Cardiac muscle cell (in vitro differentiated cells and primary cell): ENCODE data around the gene HTR4. TPM values are rescaled to one million over a fixed set of nuclear protein-coding genes. Genes with fewer than 3 reads are reported as not detected.

Source experiments
- DNase-seq, 2 donors: peaks; one replicate each; pipeline versions ENCODE4 v3.0.0 to v3.0.0-alpha.2; 2010 to 2017; ENCODE audit warnings: low read depth in 1 of 2, low spot score in 1 of 2
- H3K27ac ChIP-seq: fragments of 200-600 bp; sonication (generic); 2 replicates; pipeline ENCODE4 v1.5.1; 2016
- H3K27me3 ChIP-seq: fragments of 200-600 bp; sonication (generic); 2 replicates; pipeline ENCODE4 v1.6.0; 2016; ENCODE audit warnings: control low read depth
- H3K36me3 ChIP-seq: fragments of 200-600 bp; sonication (generic); 2 replicates; pipeline ENCODE4 v1.5.1; 2016; ENCODE audit warnings: control low read depth
- H3K4me1 ChIP-seq: fragments of 200-600 bp; sonication (generic); 2 replicates; pipeline ENCODE4 v1.8.1; 2017; ENCODE audit warnings: low read depth, mild to moderate bottlenecking, mixed run types
- H3K4me3 ChIP-seq: fragments of 200-600 bp; sonication (generic); 2 replicates; pipeline ENCODE4 v1.5.1; 2016; ENCODE audit warnings: mild to moderate bottlenecking
- H3K9me3 ChIP-seq: fragments of 200-600 bp; sonication (generic); 2 replicates; pipeline ENCODE4 v1.5.1; 2017; ENCODE audit warnings: low read depth, mild to moderate bottlenecking, control low read depth
- CTCF ChIP-seq: IDR thresholded peaks from 2 replicates; pipeline ENCODE4 v1.5.1; 2012; ENCODE audit warnings: low read depth, mild to moderate bottlenecking, low read length
- polyA plus RNA-seq: library from polyadenylated mRNA; unstranded; fragments of >200 nt; fragmentation: Nextera tagmentation; extraction: Ambion mirVana; gene quantifications from 2 replicates; pipeline ENCODE4 v1.2.1, GENCODE V29; 2016
- total RNA-seq: library from RNA; depleted of rRNA; stranded (reverse); fragments of >200 nt; gene quantifications from 2 replicates; pipeline ENCODE4 v1.2.3, GENCODE V29; 2016

Gene HTR4
- total and polyA plus RNA-seq, 2 experiments from 2014 or later, result 0.82 to 2.3 TPM

GRCh38 chr5:148686660-148687059 lies 32.3 kb upstream of the HTR4 start:
- H3K27ac ChIP-seq, result no peak overlapping the region
- H3K27me3 ChIP-seq, result no peaks in the 10 kb centered on the region
- TF ChIP-seq CTCF, result no peak
- no peak overlapping the region for H3K4me3 ChIP-seq
- no peaks in the 10 kb centered on the region for H3K9me3 ChIP-seq
- peaks cover 19% of the 10 kb centered on the region for H3K4me1 ChIP-seq
- no peaks in the 10 kb centered on the region for H3K36me3 ChIP-seq
- DNase-seq, result no peak

- Histone ChIP-seq H3K9me3 (no peaks in the 10 kb centered on the region), H3K4me3 (no peak overlapping the region), H3K4me1 (peaks cover 20% of the 10 kb centered on the region), H3K36me3 (no peaks in the 10 kb centered on the region), H3K27ac (peak overlapping the region; percentile 8), H3K27me3 (no peaks in the 10 kb centered on the region)
- TF ChIP-seq CTCF, result no peak
- peak in 1 of 2 donors; percentile 35 for DNase-seq
Measured at GRCh38 chr5:148685520-148686134, 31.3 kb upstream of the HTR4 start.

- Histone ChIP-seq H3K9me3 (no peaks in the 10 kb centered on the region), H3K4me3 (no peak overlapping the region), H3K36me3 (no peaks in the 10 kb centered on the region), H3K4me1 (peaks cover 20% of the 10 kb centered on the region), H3K27me3 (no peaks in the 10 kb centered on the region), H3K27ac (no peak overlapping the region)
- no peak for TF ChIP-seq CTCF
- DNase-seq, result peak in 1 of 2 donors; percentile 12
Measured at GRCh38 chr5:148684528-148684927, 30.2 kb upstream of the HTR4 start.

GRCh38 chr5:148683651-148684050 lies 29.3 kb upstream of the HTR4 start:
- Histone ChIP-seq H3K27ac (no peak overlapping the region), H3K4me1 (peaks cover 20% of the 10 kb centered on the region), H3K27me3 (no peaks in the 10 kb centered on the region), H3K9me3 (no peaks in the 10 kb centered on the region), H3K4me3 (no peak overlapping the region), H3K36me3 (no peaks in the 10 kb centered on the region)
- DNase-seq, result no peak
- no peak for TF ChIP-seq CTCF

- Histone ChIP-seq H3K4me1 (peaks cover 20% of the 10 kb centered on the region), H3K9me3 (no peaks in the 10 kb centered on the region), H3K36me3 (no peaks in the 10 kb centered on the region), H3K4me3 (no peak overlapping the region), H3K27ac (peak overlapping the region; percentile 70), H3K27me3 (no peaks in the 10 kb centered on the region)
- DNase-seq, result no peak
- TF ChIP-seq CTCF, result no peak
Measured at GRCh38 chr5:148682058-148683026, 28.0 kb upstream of the HTR4 start.
